Right lobe of liver (tissue), 4 donors: ENCODE measurements around the gene RGS13.

ENCODE experiments used
- POLR2A ChIP-seq: fragments of 450-650 bp; IDR thresholded peaks from one replicate; pipeline ENCODE4 v1.6.1; 2017; ENCODE audit warnings: antibody characterized with exemption, mild to moderate bottlenecking
- TF ChIP-seq, protein P1 (sequence below), 4 donors: fragments of 200-600 bp in 3 of 4; fragments of 450-650 bp in 1 of 4; IDR thresholded peaks; one replicate each; pipeline versions ENCODE4 v1.5.1 to v1.8.0; 2016 to 2022; ENCODE audit warnings: antibody characterized with exemption in 4 of 4, mild to moderate bottlenecking in 2 of 4
- donor health status: DM: no; HTN: no; CAD: no.
- donor health status: DM: no; HTN: no; CAD: no.
- donor health status: DM: no; HTN: yes; CAD: no.

DNA sequence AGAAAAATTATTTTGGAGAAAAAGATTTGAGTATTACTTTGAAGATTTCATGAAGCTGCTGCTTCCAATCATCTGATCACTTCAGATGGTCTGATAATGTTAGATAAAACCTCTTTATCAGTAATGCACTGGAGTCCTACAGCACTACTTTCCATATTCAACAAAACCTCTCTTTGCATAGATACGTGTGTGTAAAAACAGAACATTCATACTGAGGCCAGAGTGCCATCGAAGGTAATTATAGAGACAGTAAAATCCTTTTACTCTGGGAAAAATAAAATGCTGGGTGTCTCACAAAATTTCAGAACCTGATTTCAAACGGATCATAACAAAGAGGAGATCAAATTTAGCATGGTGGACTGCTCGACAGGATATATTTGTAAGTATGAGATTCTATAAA is at the start of gene RGS13:
- TF ChIP-seq, protein P1, sequence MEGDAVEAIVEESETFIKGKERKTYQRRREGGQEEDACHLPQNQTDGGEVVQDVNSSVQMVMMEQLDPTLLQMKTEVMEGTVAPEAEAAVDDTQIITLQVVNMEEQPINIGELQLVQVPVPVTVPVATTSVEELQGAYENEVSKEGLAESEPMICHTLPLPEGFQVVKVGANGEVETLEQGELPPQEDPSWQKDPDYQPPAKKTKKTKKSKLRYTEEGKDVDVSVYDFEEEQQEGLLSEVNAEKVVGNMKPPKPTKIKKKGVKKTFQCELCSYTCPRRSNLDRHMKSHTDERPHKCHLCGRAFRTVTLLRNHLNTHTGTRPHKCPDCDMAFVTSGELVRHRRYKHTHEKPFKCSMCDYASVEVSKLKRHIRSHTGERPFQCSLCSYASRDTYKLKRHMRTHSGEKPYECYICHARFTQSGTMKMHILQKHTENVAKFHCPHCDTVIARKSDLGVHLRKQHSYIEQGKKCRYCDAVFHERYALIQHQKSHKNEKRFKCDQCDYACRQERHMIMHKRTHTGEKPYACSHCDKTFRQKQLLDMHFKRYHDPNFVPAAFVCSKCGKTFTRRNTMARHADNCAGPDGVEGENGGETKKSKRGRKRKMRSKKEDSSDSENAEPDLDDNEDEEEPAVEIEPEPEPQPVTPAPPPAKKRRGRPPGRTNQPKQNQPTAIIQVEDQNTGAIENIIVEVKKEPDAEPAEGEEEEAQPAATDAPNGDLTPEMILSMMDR (IDR thresholded peaks at IDR 0.05): no peak
- no peak for TF ChIP-seq POLR2A
